C4-2B (cell line): ENCODE results near the gene ABHD17C.

Experiments
- CTCF ChIP-seq: fragments of 450-650 bp; conservative IDR thresholded peaks from 2 replicates; pipeline ENCODE4 v1.5.1; 2017; ENCODE audit warnings: mild to moderate bottlenecking
- ZFX ChIP-seq: fragments of 450-650 bp; IDR thresholded peaks from 2 replicates; pipeline ENCODE4 v1.6.1; 2017

GRCh38 chr15:80694611-80695098 lies 455 bp upstream of the ABHD17C start:
- TF ChIP-seq CTCF (no peak), ZFX (no peak)
